Measurements from ENCODE around the gene ATP8B4. TPM values are rescaled to one million over a fixed set of nuclear protein-coding genes. Genes with fewer than 3 reads are reported as not detected.
A peak's percentile ranks its signal among the peaks of the same experiment; 100 is the strongest.

Gene ATP8B4
- polyA plus RNA-seq, 1 of the 3 experiments (the other 2 are of a cell fraction): 0.03 TPM

DNA sequence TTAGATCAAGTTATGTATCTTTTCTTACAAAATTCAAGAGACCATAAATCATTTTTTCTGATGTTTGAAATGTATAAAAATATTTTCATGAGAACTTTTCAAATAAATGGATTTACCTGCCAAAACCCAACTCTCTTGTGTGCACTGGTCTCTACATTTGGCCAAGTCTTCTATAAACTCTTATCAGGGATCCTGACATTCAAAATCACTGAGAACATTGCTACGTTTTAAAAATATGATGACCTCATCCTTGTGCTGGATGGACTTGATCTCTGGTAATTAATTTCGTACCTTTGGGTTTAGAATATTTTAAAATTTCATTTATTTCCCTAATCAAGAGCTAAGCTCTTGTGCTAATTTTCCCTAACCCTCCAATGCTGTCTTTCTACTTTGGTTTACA, 127.4 kb downstream of the ATP8B4 start:
- Histone ChIP-seq H3K27me3 (ENCODE audit: insufficient read depth) (no peaks in the 10 kb centered on the region), H3K9me3 (no peaks in the 10 kb centered on the region)

GRCh38 chr15:49990835-49991545, 128.0 kb downstream of the ATP8B4 start:
- no peak overlapping the region for H3K27ac ChIP-seq (ENCODE audit: low read depth in 2 of 2, low read length in 1 of 2)
- no peaks in the 10 kb centered on the region; a peak in 1 of 4 replicates for H3K4me1 ChIP-seq (ENCODE audit: control insufficient read depth in 1 of 2, insufficient read depth in 2 of 2, low read depth in 1 of 2, low read length in 1 of 2)
- H3K79me2 ChIP-seq (ENCODE audit: insufficient read depth): no peaks in the 10 kb centered on the region
- H3K27me3 ChIP-seq (ENCODE audit: insufficient read depth): no peaks in the 10 kb centered on the region
- no peak for TF ChIP-seq EP300 (IDR thresholded peaks at IDR 0.05; ENCODE audit: borderline replicate concordance in 1 of 2, low read depth in 1 of 2, low read length in 1 of 2)
- peak; percentile 66 for TF ChIP-seq TCF12 (IDR thresholded peaks at IDR 0.05)
- peak; percentile 71 for TF ChIP-seq PBX3 (IDR thresholded peaks at IDR 0.05)
- H3K4me3 ChIP-seq (ENCODE audit: low read depth in 2 of 2, low read length in 1 of 2): no peak overlapping the region
- H3K36me3 ChIP-seq (replicated peaks in 1 of 2; ENCODE audit: control insufficient read depth in 1 of 2, insufficient read depth in 2 of 2, low read length in 1 of 2): no peaks in the 10 kb centered on the region
- H4K20me1 ChIP-seq (ENCODE audit: insufficient read depth): no peaks in the 10 kb centered on the region
- CTCF ChIA-PET: interaction anchor here (0.8 to 1.4 kb wide), 2 partner anchors 12 to 755 kb away, joined by 3 to 4 read pairs; no protein-coding TSS in a partner anchor
- no peak for DNase-seq
- no peaks in the 10 kb centered on the region for H3K9me2 ChIP-seq
- H2AFZ ChIP-seq (ENCODE audit: low read depth): no peak overlapping the region
- 62% methylated on average over 6 of the region's 6 CpGs for WGBS (ENCODE audit: low lambda C conversion rate)
- H3F3A ChIP-seq (replicated peaks; ENCODE audit: insufficient read depth): no peaks in the 10 kb centered on the region
- no peaks in the 10 kb centered on the region for H3K9me3 ChIP-seq
- H3K4me2 ChIP-seq: no peak overlapping the region
- POLR2A ChIA-PET: no interaction called here
- no peak overlapping the region for H3K9ac ChIP-seq

More for the DNA sequence above, 127.4 kb downstream of the ATP8B4 start:
- H3K36me3 ChIP-seq (replicated peaks in 1 of 2; ENCODE audit: control insufficient read depth in 1 of 2, insufficient read depth in 2 of 2, low read length in 1 of 2): no peaks in the 10 kb centered on the region
- H3K4me3 ChIP-seq (ENCODE audit: low read depth in 2 of 2, low read length in 1 of 2): no peak overlapping the region
- no peaks in the 10 kb centered on the region for H4K20me1 ChIP-seq (ENCODE audit: insufficient read depth)
- H3K4me2 ChIP-seq: no peak overlapping the region
- no peak for DNase-seq
- CTCF ChIA-PET: no interaction called here
- no peaks in the 10 kb centered on the region for H3F3A ChIP-seq (replicated peaks; ENCODE audit: insufficient read depth)
- no peak for TF ChIP-seq REST (IDR thresholded peaks at IDR 0.05; ENCODE audit: low read depth, low read length)
- no peak for TF ChIP-seq USF2 (IDR thresholded peaks at IDR 0.05; ENCODE audit: borderline replicate concordance, low read depth, low read length)
- TF ChIP-seq GATA2 (CRISPR knock-in tag; IDR thresholded peaks at IDR 0.05): no peak
- no peak for TF ChIP-seq MAX (IDR thresholded peaks at IDR 0.05; ENCODE audit: low read depth)
- 18% methylated on average over 2 of the region's 2 CpGs for WGBS (ENCODE audit: low lambda C conversion rate)
- H3K9ac ChIP-seq: no peak overlapping the region
- H3K79me2 ChIP-seq (ENCODE audit: insufficient read depth): no peaks in the 10 kb centered on the region
- POLR2A ChIA-PET: no interaction called here
- H3K4me1 ChIP-seq (ENCODE audit: control insufficient read depth in 1 of 2, insufficient read depth in 2 of 2, low read depth in 1 of 2, low read length in 1 of 2): no peaks in the 10 kb centered on the region; a peak in 1 of 4 replicates
- H3K27ac ChIP-seq (ENCODE audit: low read depth in 2 of 2, low read length in 1 of 2): no peak overlapping the region
- H3K9me2 ChIP-seq: no peaks in the 10 kb centered on the region
- H2AFZ ChIP-seq (ENCODE audit: low read depth): no peak overlapping the region

Data from SK-N-SH (cell line).